Measurements from ENCODE around the gene ABR. TPM values are rescaled to one million over a fixed set of nuclear protein-coding genes. Genes with fewer than 3 reads are reported as not detected.
"Not testable (repeated sequence)": the region's sequence is repeated elsewhere in the genome, so short reads cannot be mapped to it uniquely, and the experiment has no call there.

Gene ABR
- total RNA-seq, 2 donors from 2014 or later, result 101 to 130 TPM

GRCh38 chr17:1048516-1049115, 131.2 kb downstream of the ABR start:
- H3K27me3 Mint-ChIP-seq; H3K4me3 Mint-ChIP-seq; DNase-seq; H3K36me3 Mint-ChIP-seq (ENCODE audit: low read depth); ATAC-seq; H3K9me3 ChIP-seq (ENCODE audit: control insufficient read depth, low read length, poor library complexity, severe bottlenecking); H3K27ac Mint-ChIP-seq: not testable (repeated sequence)
- peaks cover 14% of the 10 kb centered on the region for H3K4me1 Mint-ChIP-seq

- Mint-ChIP-seq H3K27me3 (no peaks in the 10 kb centered on the region), H3K4me3 (no peak overlapping the region), H3K27ac (peak overlapping the region; percentile 43), H3K36me3 (ENCODE audit: low read depth) (peaks cover 2% of the 10 kb centered on the region), H3K4me1 (peaks cover 14% of the 10 kb centered on the region)
- no peaks in the 10 kb centered on the region for H3K9me3 ChIP-seq (ENCODE audit: control insufficient read depth, low read length, poor library complexity, severe bottlenecking)
- no peak for DNase-seq
- no peak for ATAC-seq
Observed at GRCh38 chr17:1047879-1048470, 131.8 kb downstream of the ABR start.

- Mint-ChIP-seq H3K27me3 (no peaks in the 10 kb centered on the region), H3K27ac (peak overlapping the region; percentile 43), H3K4me1 (peaks cover 14% of the 10 kb centered on the region), H3K4me3 (no peak overlapping the region), H3K36me3 (ENCODE audit: low read depth) (peaks cover 2% of the 10 kb centered on the region)
- H3K9me3 ChIP-seq (ENCODE audit: control insufficient read depth, low read length, poor library complexity, severe bottlenecking), result no peaks in the 10 kb centered on the region
- no peak for ATAC-seq
- DNase-seq, result no peak
Observed at GRCh38 chr17:1047177-1047878, 132.5 kb downstream of the ABR start.

GRCh38 chr17:1045456-1045855, 134.3 kb downstream of the ABR start:
- Mint-ChIP-seq H3K36me3 (ENCODE audit: low read depth) (peaks cover 2% of the 10 kb centered on the region), H3K4me3 (no peak overlapping the region), H3K27ac (no peak overlapping the region), H3K27me3 (no peaks in the 10 kb centered on the region), H3K4me1 (peaks cover 18% of the 10 kb centered on the region)
- ATAC-seq, result no peak
- no peak for DNase-seq
- H3K9me3 ChIP-seq (ENCODE audit: control insufficient read depth, low read length, poor library complexity, severe bottlenecking), result no peaks in the 10 kb centered on the region

- H3K4me3 Mint-ChIP-seq; ATAC-seq; H3K36me3 Mint-ChIP-seq (ENCODE audit: low read depth); H3K27ac Mint-ChIP-seq; H3K27me3 Mint-ChIP-seq; DNase-seq; H3K9me3 ChIP-seq (ENCODE audit: control insufficient read depth, low read length, poor library complexity, severe bottlenecking): not testable (repeated sequence)
- peaks cover 18% of the 10 kb centered on the region for H3K4me1 Mint-ChIP-seq
Observed at GRCh38 chr17:1044387-1045009, 135.3 kb downstream of the ABR start.

GRCh38 chr17:1043601-1044251, 136.1 kb downstream of the ABR start:
- H3K4me1 Mint-ChIP-seq, result peaks cover 18% of the 10 kb centered on the region
- peaks cover 2% of the 10 kb centered on the region for H3K36me3 Mint-ChIP-seq (ENCODE audit: low read depth)
- ATAC-seq (no peak), DNase-seq (no peak)
- no peaks in the 10 kb centered on the region for H3K27me3 Mint-ChIP-seq
- H3K27ac Mint-ChIP-seq, result no peak overlapping the region
- no peaks in the 10 kb centered on the region for H3K9me3 ChIP-seq (ENCODE audit: control insufficient read depth, low read length, poor library complexity, severe bottlenecking)
- H3K4me3 Mint-ChIP-seq, result no peak overlapping the region

- H3K27me3 Mint-ChIP-seq, result no peaks in the 10 kb centered on the region
- peaks cover 2% of the 10 kb centered on the region for H3K36me3 Mint-ChIP-seq (ENCODE audit: low read depth)
- ATAC-seq (no peak), DNase-seq (no peak)
- no peak overlapping the region for H3K4me3 Mint-ChIP-seq
- H3K4me1 Mint-ChIP-seq, result peaks cover 18% of the 10 kb centered on the region
- no peak overlapping the region for H3K27ac Mint-ChIP-seq
- no peaks in the 10 kb centered on the region for H3K9me3 ChIP-seq (ENCODE audit: control insufficient read depth, low read length, poor library complexity, severe bottlenecking)
Observed at GRCh38 chr17:1042486-1042885, 137.3 kb downstream of the ABR start.

- H3K27ac Mint-ChIP-seq, result no peak overlapping the region
- ATAC-seq, result no peak
- no peaks in the 10 kb centered on the region for H3K9me3 ChIP-seq (ENCODE audit: control insufficient read depth, low read length, poor library complexity, severe bottlenecking)
- no peak for DNase-seq
- no peaks in the 10 kb centered on the region for H3K27me3 Mint-ChIP-seq
- H3K4me3 Mint-ChIP-seq, result no peak overlapping the region
- peaks cover 2% of the 10 kb centered on the region for H3K36me3 Mint-ChIP-seq (ENCODE audit: low read depth)
- H3K4me1 Mint-ChIP-seq, result peaks cover 18% of the 10 kb centered on the region
Observed at GRCh38 chr17:1041746-1042145, 138.0 kb downstream of the ABR start.

GRCh38 chr17:1040216-1040600, 139.6 kb downstream of the ABR start:
- DNase-seq (no peak), ATAC-seq (no peak)
- Mint-ChIP-seq H3K4me1 (peaks cover 12% of the 10 kb centered on the region), H3K4me3 (no peak overlapping the region), H3K36me3 (ENCODE audit: low read depth) (no peaks in the 10 kb centered on the region), H3K27ac (no peak overlapping the region), H3K27me3 (no peaks in the 10 kb centered on the region)
- no peaks in the 10 kb centered on the region for H3K9me3 ChIP-seq (ENCODE audit: control insufficient read depth, low read length, poor library complexity, severe bottlenecking)

GRCh38 chr17:1039511-1040215, 140.1 kb downstream of the ABR start:
- Mint-ChIP-seq H3K36me3 (ENCODE audit: low read depth) (no peaks in the 10 kb centered on the region), H3K4me3 (no peak overlapping the region), H3K27ac (no peak overlapping the region), H3K4me1 (peaks cover 8% of the 10 kb centered on the region), H3K27me3 (no peaks in the 10 kb centered on the region)
- H3K9me3 ChIP-seq (ENCODE audit: control insufficient read depth, low read length, poor library complexity, severe bottlenecking), result no peaks in the 10 kb centered on the region
- DNase-seq, result no peak
- ATAC-seq, result peak; percentile 63

- Mint-ChIP-seq H3K4me1 (peaks cover 6% of the 10 kb centered on the region), H3K27me3 (no peaks in the 10 kb centered on the region), H3K4me3 (no peak overlapping the region), H3K27ac (no peak overlapping the region), H3K36me3 (ENCODE audit: low read depth) (no peaks in the 10 kb centered on the region)
- no peak for DNase-seq
- no peaks in the 10 kb centered on the region for H3K9me3 ChIP-seq (ENCODE audit: control insufficient read depth, low read length, poor library complexity, severe bottlenecking)
- ATAC-seq, result no peak
Observed at GRCh38 chr17:1039123-1039507, 140.7 kb downstream of the ABR start.

GRCh38 chr17:1038459-1039122, 141.2 kb downstream of the ABR start:
- ATAC-seq (no peak), DNase-seq (no peak)
- H3K4me3 Mint-ChIP-seq, result no peak overlapping the region
- no peaks in the 10 kb centered on the region for H3K9me3 ChIP-seq (ENCODE audit: control insufficient read depth, low read length, poor library complexity, severe bottlenecking)
- no peak overlapping the region for H3K27ac Mint-ChIP-seq
- no peaks in the 10 kb centered on the region for H3K36me3 Mint-ChIP-seq (ENCODE audit: low read depth)
- H3K4me1 Mint-ChIP-seq, result peaks cover 6% of the 10 kb centered on the region
- H3K27me3 Mint-ChIP-seq, result no peaks in the 10 kb centered on the region
